ENCODE measurements around the gene EPHX1. TPM values are rescaled to one million over a fixed set of nuclear protein-coding genes. Genes with fewer than 3 reads are reported as not detected.

EPHX1 gene
- total and polyA plus RNA-seq, 2 of the 8 experiments (the other 6 are each of a cell fraction or from before 2014, with no cell fraction given) = 45.3 to 79.1 TPM

GRCh38 chr1:225866061-225866837 lies 56.3 kb downstream of the EPHX1 start:
- H2BK20ac ChIP-seq (ENCODE audit: low read length) = no peak overlapping the region
- TF ChIP-seq BACH1 (IDR thresholded peaks at IDR 0.05; ENCODE audit: low read length) (no peak), CHD1 (IDR thresholded peaks at IDR 0.05; ENCODE audit: low read depth, low read length) (no peak), ATF3 (IDR thresholded peaks at IDR 0.05; ENCODE audit: insufficient read depth, low read depth, low read length) (no peak), NANOG (IDR thresholded peaks at IDR 0.05; ENCODE audit: insufficient read depth, low read depth, low read length, poor library complexity, severe bottlenecking) (no peak), SIN3A (conservative IDR thresholded peaks at IDR 0.05 in 1 of 2, IDR thresholded peaks at IDR 0.05 in 1 of 2; ENCODE audit: low read depth in 1 of 2, low read length in 2 of 2) (no peak), POU5F1 (IDR thresholded peaks at IDR 0.05; ENCODE audit: low read depth, low read length) (no peak), SP1 (IDR thresholded peaks at IDR 0.05; ENCODE audit: low read depth, low read length) (no peak), SP2 (IDR thresholded peaks at IDR 0.05; ENCODE audit: low read length) (no peak), NRF1 (IDR thresholded peaks at IDR 0.05; ENCODE audit: low read depth, low read length) (no peak), CTBP2 (IDR thresholded peaks at IDR 0.05; ENCODE audit: borderline replicate concordance, insufficient read depth, insufficient read length, low read length) (no peak), SUZ12 (IDR thresholded peaks at IDR 0.05; ENCODE audit: low read length) (no peak)

More at GRCh38 chr1:225866061-225866837, 56.3 kb downstream of the EPHX1 start:
- FAIRE-seq = no peak
- Histone ChIP-seq H3K4me2 (ENCODE audit: insufficient read depth in 1 of 2, low read depth in 2 of 2, low read length in 2 of 2) (no peak overlapping the region), H3K9ac (replicated peaks in 1 of 4; ENCODE audit: extremely low read depth in 1 of 4, low read depth in 3 of 4, low read length in 3 of 4) (no peak overlapping the region), H3K23me2 (ENCODE audit: low read depth, low read length) (no peaks in the 10 kb centered on the region), H4K5ac (ENCODE audit: insufficient read length, low read depth, low read length) (no peak overlapping the region), H2BK5ac (ENCODE audit: low read depth, low read length) (no peak overlapping the region), H3K4me1 (replicated peaks in 1 of 4; ENCODE audit: control insufficient read depth in 3 of 4, insufficient read depth in 4 of 4, low read length in 3 of 4) (no peaks in the 10 kb centered on the region), H2AK5ac (ENCODE audit: low read depth, low read length) (no peak overlapping the region), H3K4ac (replicated peaks; ENCODE audit: insufficient read length, low read depth, low read length) (no peak overlapping the region), H3K9me3 (ENCODE audit: insufficient read depth in 2 of 2, low read depth in 1 of 2, low read length in 1 of 2) (no peaks in the 10 kb centered on the region), H2BK15ac (ENCODE audit: low read length) (no peak overlapping the region), H3K23ac (ENCODE audit: insufficient read length) (no peak overlapping the region), H4K20me1 (replicated peaks in 1 of 2; ENCODE audit: control insufficient read depth in 1 of 2, insufficient read depth in 2 of 2, low read length in 2 of 2) (peaks cover 0 to 2% of the 10 kb centered on the region in 2 experiments), H2AFZ (ENCODE audit: low read length) (no peak overlapping the region), H2BK12ac (ENCODE audit: low read depth, low read length) (no peak overlapping the region), H4K91ac (replicated peaks; ENCODE audit: insufficient read length, low read length) (no peak overlapping the region), H3K4me3 (ENCODE audit: extremely low read depth in 1 of 4, insufficient read depth in 2 of 4, low read depth in 3 of 4, low read length in 4 of 4) (no peak overlapping the region), H3K79me2 (ENCODE audit: control insufficient read depth in 1 of 2, insufficient read depth in 2 of 2, low read length in 2 of 2) (no peaks in the 10 kb centered on the region), H3K79me1 (ENCODE audit: low read depth, low read length) (no peaks in the 10 kb centered on the region), H2BK120ac (replicated peaks; ENCODE audit: low read depth, low read length) (no peak overlapping the region), H3K36me3 (ENCODE audit: control insufficient read depth in 2 of 4, insufficient read depth in 4 of 4, low read length in 3 of 4) (peaks cover 6 to 24% (median 15%) of the 10 kb centered on the region in 4 experiments), H3K14ac (ENCODE audit: insufficient read length) (no peak overlapping the region), H3K27ac (ENCODE audit: low read depth, low read length) (no peak overlapping the region; the same call in 1 of the 2 replicates), H3K18ac (ENCODE audit: extremely low read depth, low read length) (no peak overlapping the region), H4K8ac (ENCODE audit: extremely low read depth, insufficient read depth, low read length) (no peak overlapping the region), H3K27me3 (replicated peaks in 1 of 4; ENCODE audit: control insufficient read depth in 3 of 4, extremely low read depth in 1 of 4, insufficient read depth in 3 of 4, low read length in 3 of 4) (no peaks in the 10 kb centered on the region), H3K56ac (replicated peaks; ENCODE audit: insufficient read length, low read depth, low read length) (no peak overlapping the region)
- ChIA-PET CTCF (ENCODE audit: partially characterized antibody) (interaction anchor here (0.6 to 2.3 kb wide), 13 partner anchors 9 to 1207 kb away, joined by 3 to 13 read pairs (median 3); no protein-coding TSS in a partner anchor), POLR2A (ENCODE audit: partially characterized antibody) (interaction anchor here (0.8 to 1.6 kb wide), 6 partner anchors 13 to 56 kb away, joined by 3 to 4 read pairs (median 3); partner anchors contain the start of gene EPHX1)
- 74% methylated on average over 8 of the region's 8 CpGs; no CpG with 5 or more reads in 1 of the 2 experiments for WGBS, 2 experiments (ENCODE audit: extremely low coverage in 1 of 2, insufficient coverage in 1 of 2, insufficient read length in 1 of 2, insufficient replicate concordance in 2 of 2, low coverage in 1 of 2, low lambda C conversion rate in 2 of 2, missing lambda C conversion rate in 1 of 2)
- DNase-seq (ENCODE audit: low read depth in 1 of 2, low spot score in 2 of 2) = no peak
